Skeletal muscle cell (primary cell): ENCODE results near the gene OPCML.

Experiments used
- DNase-seq: peaks from one replicate; pipeline ENCODE4 v3.0.0-alpha.2; 2010; ENCODE audit warnings: low read depth
- H3K4me3 ChIP-seq: 2 replicates; pipeline ENCODE4 v1.5.1; 2011; ENCODE audit warnings: low read depth, mild to moderate bottlenecking, control low read depth, low read length, moderate library complexity

Gene OPCML

DNA sequence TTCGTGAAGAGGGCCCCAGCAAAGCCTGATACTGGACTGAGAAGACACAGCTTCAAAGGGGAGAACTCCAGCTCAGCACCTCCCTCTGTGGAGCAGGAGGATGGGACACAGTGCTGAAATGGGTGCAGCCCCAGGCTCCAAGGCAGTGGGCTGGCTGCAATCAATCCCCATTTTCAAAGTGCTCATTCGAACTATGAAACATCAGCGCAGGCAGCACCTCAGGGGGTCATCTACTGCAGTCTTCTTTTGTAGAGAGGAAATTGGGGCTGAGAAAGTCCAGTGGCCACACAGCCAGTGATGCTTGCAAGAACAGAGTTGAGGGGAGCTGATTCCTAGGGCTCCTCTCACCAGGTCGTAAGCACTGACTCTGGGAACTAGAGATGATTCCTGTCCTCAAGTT, 25.1 kb downstream of the OPCML start:
- DNase-seq: no peak

DNA sequence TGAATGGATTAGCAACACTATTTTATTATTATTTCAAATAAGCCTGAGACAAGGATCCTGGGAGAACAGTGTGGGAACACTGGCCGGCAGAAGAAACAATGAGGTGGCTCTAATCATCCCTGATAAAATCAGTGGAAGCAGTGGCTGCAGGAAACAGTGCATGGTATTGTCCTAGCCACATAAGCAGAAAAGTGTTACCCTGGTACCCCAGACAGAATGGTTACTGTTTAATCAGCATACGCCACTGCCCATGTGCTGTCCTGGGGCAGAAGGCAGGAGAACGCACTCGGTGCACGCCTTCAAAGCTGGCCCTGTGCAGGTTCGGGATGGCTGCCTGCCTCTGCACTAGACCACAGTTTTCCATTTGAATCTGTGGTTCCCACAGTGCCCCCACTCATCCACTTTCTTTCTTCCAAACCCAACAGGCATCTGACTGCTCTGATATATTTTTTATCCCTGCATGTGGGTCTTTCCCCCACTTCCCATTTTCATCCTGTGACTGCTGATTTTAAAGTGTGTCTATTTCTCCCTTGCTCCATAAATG, 25.7 kb downstream of the OPCML start:
- no peak for DNase-seq
- H3K4me3 ChIP-seq: no peak overlapping the region

More for the DNA sequence above, 25.1 kb downstream of the OPCML start:
- H3K4me3 ChIP-seq: no peak overlapping the region

DNA sequence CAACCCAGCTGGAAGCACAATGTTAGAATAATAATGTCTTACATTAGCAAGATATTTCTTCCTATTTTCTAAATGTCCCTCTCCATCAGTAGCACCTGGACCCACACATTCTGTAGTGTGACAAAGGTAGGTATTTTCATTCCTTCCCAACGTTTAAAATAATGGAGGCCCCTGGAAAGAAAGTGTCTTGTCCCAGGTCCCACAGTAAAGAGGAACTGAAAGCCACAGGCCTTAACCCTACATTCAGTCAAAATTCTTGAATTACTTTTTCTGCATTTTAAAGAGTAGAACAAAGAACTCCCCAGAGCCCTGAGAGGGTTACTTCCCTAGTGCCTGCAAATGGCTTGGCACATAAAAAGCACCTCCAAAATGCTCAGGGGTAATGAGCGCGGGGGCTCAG, 26.3 kb downstream of the OPCML start:
- no peak for DNase-seq
- no peak overlapping the region for H3K4me3 ChIP-seq

DNA sequence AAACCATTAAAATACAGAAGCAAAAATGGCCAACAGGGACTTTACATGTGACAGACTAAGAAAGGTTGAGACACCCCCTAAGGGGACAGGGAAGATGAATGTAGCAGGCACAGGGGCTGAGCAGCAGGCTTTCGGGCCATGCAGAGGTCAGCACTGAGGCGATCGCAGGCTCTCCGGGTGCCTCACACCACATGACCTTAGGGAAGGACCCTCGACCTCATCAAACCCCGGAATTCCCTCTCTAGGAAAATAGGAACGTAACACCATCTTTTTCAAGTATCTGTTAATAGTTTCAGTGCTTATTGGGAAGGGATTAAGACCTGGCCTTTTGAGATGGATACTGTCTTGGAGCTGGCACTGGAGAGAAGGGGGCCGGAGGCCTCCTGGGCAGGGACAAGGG, 27.4 kb downstream of the OPCML start:
- no peak overlapping the region for H3K4me3 ChIP-seq

DNA sequence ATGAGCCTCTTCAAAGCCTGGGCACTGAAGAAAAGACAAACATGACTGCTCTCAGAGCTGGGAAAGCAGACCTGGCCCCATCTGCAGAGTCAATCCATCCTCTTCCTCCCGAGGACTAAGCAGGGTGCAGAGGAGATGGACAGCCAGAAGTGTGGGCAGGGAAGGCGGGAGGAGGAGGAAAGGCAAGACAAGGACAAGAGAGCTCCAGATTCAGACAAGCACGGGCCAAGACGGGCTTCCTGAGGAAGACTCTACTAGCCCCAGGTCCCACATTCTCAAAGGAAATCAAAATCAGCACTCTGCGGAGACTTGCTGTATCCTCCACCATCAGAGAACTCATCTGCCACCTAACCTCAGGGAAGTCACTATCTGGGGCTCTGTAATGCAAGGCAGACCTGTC, 28.5 kb downstream of the OPCML start:
- no peak overlapping the region for H3K4me3 ChIP-seq
- DNase-seq: no peak

More for the DNA sequence above, 27.4 kb downstream of the OPCML start:
- DNase-seq: no peak

DNA sequence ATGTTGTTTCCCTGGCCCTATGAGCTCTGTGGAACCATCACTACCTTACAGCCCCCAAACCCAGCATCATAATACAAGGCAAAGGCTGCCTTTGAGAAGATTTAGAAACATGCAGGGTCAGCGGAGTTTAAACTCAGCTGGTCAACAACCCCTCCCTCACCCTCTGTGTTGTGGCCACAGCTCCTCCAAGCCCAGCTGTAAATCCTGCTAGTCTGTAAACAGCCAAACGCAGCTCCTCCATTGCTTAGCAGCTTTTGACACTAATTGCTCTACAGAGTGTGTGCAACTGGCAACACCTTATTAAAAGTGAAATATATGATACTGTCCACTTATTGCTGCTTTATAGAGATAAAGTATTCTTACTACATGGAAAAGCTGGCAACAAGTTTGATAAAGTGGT, 29.1 kb downstream of the OPCML start:
- DNase-seq: no peak
- H3K4me3 ChIP-seq: no peak overlapping the region

DNA sequence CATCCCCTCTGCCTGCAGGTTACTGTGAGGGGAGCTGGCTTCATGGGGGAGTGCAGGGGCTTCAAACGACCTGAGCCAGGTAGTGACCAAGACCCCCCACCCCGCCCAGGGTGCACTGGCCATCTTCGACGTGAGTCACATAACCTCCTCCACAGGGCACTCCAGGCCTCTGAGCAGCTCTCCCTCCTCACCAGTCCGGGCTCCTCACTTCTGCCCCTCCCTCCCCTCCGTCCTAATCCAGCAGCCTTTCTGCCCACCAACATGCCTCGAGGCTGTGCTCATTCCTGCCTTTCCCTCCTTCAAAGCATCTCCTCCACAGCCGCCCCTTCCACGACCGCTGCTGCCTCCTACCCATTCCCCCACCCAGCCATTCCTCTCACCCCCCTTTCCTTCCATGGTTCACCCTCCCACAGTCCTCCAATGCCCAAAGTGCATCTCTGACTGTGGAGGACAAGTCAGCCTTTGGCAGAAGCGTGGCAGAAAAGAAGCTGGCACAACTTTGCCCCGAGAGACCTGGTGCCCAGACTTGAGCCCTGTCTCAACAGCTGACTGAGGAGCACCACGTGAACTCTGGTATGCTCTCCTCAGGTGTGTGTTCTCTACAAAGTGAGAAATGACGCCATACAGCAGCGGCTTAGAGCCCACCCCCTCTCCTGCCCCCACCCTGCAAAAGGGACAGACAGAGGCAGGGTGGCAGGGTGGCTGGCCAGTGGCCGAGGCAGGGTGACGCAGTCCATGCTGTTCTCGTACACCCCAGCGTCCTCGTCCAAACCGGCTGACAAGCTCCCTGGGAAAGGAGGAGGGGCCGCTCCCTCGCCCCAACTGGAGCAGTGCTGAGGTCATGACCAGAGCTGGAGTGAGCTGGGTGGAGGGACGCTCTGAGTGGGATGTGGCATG, 30.4 kb downstream of the OPCML start:
- H3K4me3 ChIP-seq: no peak overlapping the region

DNA sequence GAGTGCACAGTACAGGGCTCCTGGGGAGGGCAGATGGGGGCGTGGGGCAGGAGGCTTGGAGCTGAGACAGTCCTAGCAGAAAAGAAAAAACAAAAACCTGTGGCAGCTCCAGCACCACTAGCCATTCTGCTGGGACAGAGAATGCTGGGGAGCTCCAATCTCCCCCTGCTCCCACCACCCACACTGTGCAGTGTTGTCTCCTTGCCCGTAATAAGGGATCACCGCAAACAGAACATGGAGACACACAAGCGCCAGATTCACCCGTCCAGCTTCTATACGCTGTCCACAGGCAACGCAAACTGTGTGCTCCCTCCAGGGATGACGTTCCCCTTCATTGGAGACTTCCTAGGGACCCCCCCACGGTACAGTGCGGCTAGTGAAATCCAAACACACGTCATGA, 31.4 kb downstream of the OPCML start:
- DNase-seq: no peak
- H3K4me3 ChIP-seq: no peak overlapping the region

More for the DNA sequence above, 30.4 kb downstream of the OPCML start:
- DNase-seq: no peak

DNA sequence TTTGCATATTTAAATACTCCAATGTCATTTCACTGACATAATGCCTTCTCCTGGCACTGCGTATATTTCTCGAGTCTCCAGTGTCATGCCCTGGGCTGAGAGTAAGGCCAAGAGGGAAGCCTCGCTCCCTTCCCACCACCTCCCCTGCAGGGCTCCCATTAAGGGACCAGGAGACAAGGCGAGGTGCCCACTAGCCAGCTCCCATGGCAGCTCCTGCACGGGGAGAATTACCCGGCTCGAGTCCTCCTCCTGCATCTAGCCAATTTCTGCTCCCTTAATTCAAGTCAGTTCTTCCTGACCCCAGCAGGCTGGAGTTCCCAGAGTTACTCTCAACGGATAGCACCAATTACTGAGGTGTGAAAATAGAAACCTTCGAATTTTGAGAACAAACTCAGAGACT, 31.9 kb downstream of the OPCML start:
- no peak overlapping the region for H3K4me3 ChIP-seq
- DNase-seq: no peak

DNA sequence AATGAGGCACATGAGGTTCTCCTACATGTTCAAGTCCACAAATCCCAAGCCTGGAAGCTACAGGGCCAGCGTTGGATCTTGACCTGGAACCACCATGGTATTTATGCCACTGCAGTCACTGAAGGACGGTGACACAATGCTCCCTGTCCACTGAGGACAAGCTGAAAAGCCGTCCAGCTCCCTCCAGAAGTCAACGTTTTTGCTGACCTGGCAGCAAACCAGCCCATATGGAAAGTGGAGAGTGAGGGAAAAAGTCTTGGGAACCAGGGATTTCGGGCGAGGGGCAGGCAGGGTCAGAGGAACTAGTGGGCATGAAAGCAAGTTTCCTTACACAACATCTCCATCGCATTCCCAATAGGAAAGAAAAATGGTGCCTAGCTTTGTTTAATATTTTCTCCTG, 33.3 kb downstream of the OPCML start:
- no peak for DNase-seq
- H3K4me3 ChIP-seq: no peak overlapping the region

DNA sequence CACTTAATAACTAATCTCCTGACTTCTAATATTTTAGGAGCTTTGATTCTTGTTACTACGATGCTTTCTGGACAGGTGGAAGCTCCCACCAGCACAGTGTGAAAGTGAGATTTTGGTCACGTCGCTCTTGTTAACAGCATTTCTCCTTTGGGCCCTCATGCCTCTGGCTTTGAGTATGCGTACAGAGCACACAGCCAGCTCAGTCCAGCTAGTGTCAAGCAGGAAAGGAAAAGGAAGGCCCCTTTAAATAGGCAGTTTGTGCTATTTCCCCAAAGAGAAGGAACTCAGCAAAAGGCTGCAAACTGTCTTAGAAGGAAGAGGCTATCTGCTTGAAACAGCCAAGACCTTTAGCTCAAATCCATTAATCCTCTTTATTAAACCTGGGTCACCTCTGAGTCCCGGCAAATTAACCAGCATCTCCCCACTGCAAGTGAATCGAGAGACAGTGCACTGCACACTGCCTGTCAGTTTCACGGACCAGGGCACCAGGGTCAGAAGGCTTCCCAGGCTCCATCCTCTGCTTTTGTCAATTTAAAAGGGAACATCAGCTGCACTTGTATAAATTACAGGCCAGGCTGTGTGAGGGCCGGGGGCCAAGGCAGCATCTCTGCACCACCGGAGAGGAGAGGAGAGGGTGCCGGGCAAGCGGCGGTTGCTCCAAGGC, 34.7 kb downstream of the OPCML start:
- DNase-seq: no peak
- no peak overlapping the region for H3K4me3 ChIP-seq

DNA sequence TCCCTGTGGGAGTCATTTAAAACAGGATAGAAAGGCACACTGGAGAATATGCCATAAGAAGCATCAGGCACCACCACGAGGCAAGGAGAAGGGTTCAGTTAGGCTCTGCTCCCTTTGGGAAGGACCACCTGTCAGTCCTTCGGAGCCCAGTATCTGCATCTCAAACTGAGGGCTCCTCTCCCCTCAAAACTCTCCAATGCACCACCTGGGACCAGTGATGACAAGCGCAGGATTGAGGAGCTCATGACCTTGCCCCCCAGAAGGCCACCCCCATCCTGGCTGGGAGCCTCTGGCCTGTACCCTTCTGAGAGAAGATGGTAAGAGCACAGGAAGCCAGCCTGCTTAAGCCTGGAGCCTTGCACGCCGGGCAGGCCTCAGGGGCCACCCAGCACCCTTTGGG, 39.4 kb downstream of the OPCML start:
- no peak for DNase-seq

DNA sequence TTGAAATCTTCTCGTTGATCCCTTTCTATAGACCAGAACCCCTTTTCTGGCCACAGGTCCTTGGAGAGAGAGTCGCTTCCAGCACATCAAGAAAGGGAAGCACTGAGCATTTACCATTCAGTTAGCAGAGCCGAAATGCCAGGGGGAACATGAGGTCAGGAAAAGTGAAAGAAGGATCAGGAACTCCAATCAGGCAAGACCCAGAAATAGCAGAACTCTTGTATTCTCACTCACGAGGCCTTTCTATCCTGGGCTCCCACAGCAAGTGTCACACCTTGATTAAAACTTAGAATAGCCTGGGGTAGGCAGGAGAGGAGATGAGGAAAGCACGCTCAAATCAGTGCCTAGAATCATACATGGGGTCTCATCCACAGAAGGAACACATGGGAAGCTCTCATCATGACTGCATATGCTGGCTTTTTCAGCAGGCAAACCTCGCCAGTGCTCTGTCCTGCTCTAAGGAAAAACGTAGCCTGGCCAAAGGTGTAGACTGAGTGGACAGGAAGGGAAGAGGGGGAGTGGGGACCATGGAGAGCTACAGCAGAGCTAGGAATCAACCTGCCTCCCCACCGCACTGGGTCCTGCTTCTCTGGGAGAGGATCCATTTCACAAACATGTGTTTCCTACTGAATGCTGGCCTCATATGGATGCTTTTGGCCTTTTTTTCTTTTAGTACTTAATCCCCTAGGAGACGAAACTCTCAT, 40.5 kb downstream of the OPCML start:
- DNase-seq: no peak
- H3K4me3 ChIP-seq: no peak overlapping the region

More for the DNA sequence above, 39.4 kb downstream of the OPCML start:
- no peak overlapping the region for H3K4me3 ChIP-seq

DNA sequence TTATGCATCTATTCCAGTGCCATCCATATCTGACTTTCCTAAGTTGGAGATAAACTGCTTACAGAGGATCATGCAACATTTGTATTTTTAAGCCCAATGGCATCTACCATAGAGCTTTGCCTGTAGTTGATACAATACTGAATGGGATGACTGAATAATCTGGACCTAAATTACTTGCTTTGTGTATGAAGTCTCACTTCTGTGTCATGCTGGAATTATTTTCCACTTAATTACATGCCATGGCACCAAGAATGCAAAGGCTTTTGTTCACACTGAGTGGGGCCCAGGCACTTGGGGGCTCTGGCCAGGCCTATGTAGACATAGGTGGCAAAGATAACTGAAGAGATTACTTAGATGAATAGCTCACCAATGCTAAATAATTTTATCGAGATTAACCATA, 51.6 kb downstream of the OPCML start:
- DNase-seq: no peak
- H3K4me3 ChIP-seq: no peak overlapping the region

DNA sequence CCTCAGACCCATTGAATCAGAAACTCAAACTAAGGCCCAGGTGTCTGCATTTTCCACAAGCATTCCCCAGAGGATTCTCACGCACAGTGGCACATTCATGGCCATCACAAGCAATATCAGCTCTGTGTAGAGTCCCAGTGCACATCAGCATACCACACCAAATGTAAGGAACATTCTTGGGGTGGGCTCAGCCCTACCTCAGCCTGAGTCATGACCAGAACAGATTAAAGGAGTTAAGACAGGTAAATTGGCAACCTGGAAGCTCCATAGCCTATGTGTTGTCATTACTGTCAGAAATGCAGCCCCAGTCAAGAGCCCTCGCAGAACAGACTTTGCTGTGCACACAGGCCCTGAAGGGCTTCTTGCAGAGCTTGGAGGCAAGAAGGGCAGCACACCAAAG, 53.1 kb downstream of the OPCML start:
- H3K4me3 ChIP-seq: no peak overlapping the region
- DNase-seq: no peak

DNA sequence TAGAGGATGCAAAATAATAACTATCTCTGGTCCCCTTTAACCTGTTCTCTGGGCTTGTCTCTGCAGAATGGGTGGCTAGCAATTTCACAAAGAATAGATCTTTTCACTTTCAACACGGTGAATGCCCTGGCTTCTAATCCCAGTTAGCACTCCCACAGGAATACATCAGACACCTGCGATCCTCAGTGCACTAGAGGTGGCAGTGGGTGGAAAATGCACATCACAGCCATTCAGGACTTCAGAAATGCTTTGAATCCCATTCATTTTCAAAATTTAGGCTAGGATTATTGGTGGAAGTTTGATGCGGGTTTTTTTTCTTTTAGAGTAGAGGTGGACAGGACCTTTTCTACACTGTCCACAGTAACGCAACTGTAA, 55.1 kb downstream of the OPCML start:
- no peak overlapping the region for H3K4me3 ChIP-seq
- DNase-seq: no peak

DNA sequence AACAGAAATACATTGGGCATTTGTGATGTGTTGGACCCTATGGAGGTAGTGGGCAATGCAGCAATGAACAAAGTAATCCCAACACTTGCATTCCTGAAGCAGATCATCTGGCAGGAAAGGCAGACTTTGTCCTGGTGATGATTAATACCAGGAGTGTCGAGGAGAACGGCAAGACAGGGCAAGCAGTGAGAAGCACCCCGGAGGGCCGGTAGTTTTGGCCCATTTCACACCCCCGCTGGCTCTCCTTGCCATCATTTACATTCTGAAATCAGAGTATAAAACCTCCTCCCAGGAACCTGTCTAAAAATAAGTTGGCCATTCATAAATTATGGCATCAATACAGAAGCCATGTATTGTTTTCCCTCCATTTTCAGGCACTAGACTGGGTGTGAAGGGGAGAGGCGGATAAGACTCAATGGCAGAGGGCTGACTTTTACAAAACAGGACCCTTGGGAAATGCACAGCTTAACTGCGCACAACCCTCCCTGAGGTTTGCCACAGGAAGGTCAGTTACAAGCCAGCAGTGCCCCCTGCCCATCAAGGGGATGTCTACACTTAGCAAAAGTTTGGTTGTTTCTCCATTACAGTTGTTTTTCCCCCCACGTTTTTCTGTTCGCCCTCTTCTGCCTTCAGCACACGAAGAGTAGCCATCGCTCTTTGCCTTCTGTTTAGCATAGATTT, 55.6 kb downstream of the OPCML start:
- no peak for DNase-seq
- H3K4me3 ChIP-seq: no peak overlapping the region

DNA sequence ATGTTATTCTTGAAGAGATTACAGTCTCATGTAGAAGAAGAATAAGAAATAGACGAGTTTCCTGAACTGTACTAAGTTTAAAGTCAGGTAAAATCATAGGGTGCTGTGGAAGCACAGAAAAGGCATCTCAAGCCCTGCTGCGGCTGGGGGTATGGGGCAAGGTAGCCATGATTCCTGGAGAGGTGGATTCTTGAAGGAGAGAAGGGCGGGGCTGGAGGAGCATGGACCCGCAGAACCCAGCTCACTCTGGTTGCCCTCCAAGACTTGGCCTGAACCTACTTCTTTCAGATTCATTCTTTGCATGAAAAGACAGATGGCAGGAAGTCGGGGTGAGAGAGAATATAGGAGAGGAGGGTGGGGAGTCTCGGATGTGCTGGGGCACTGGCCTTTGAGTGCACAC, 57.8 kb downstream of the OPCML start:
- DNase-seq: no peak
- no peak overlapping the region for H3K4me3 ChIP-seq

DNA sequence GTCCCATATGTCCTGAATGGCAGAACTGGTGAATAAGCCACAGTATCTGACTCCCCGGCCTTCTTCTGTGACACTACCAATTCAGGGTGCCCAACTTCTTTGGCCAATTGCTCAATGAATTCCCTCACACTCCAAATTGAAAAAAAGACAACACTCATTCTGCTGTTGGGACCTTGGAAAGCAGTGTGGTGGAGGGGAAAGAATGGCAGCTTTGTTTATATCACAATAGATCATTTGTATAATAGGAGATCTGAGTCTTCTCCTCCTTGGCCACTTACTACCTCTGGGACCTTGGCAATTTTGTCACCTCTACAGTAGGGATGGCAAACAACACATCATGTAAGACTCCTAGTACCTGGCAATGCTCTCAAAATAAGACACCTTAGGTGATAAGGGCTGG, 64.6 kb downstream of the OPCML start:
- no peak for DNase-seq
- no peak overlapping the region for H3K4me3 ChIP-seq
